Lung (tissue), 12 donors: ENCODE data around the gene EIF2B1. TPM values are rescaled to one million over a fixed set of nuclear protein-coding genes. Genes with fewer than 3 reads are reported as not detected.

Experiments
- ATAC-seq: fragments of 200-7000 bp; cut with Tn5 transposase; one replicate; pipeline ENCODE4 v1.9.1; 2020; ENCODE audit warnings: moderate number of reproducible peaks; ENCODE audit not compliant: insufficient read depth, low FRiP score
- DNase-seq, 3 donors: peaks; one replicate each; pipeline ENCODE4 v3.0.0-alpha.2; 2013 to 2017
- H3K27ac ChIP-seq, 2 donors: one replicate each; pipeline ENCODE4 v1.5.1; 2013; ENCODE audit warnings: mild to moderate bottlenecking in 2 of 2, moderate library complexity in 2 of 2, control low read depth in 1 of 2, inconsistent platforms in 1 of 2, low read depth in 1 of 2, low read length in 1 of 2
- H3K27me3 ChIP-seq, 3 donors: one replicate each; pipeline ENCODE4 v1.5.1; 2013; ENCODE audit warnings: low read length in 2 of 3; ENCODE audit not compliant: control insufficient read depth in 3 of 3, insufficient read depth in 3 of 3
- H3K36me3 ChIP-seq, 4 donors: one replicate each; pipeline ENCODE4 v1.5.1; 2013; ENCODE audit warnings: low read length in 4 of 4, mild to moderate bottlenecking in 1 of 4, moderate library complexity in 1 of 4; ENCODE audit not compliant: control insufficient read depth in 4 of 4, insufficient read depth in 4 of 4
- H3K4me1 ChIP-seq, 5 donors: one replicate each; pipeline ENCODE4 v1.5.1; 2013; ENCODE audit warnings: low read length in 5 of 5, mild to moderate bottlenecking in 2 of 5, moderate library complexity in 1 of 5; ENCODE audit not compliant: control insufficient read depth in 5 of 5, insufficient read depth in 5 of 5
- H3K4me3 ChIP-seq: one replicate; pipeline ENCODE4 v1.5.1; 2013; ENCODE audit warnings: mild to moderate bottlenecking, control low read depth, moderate library complexity
- H3K9ac ChIP-seq, 2 donors: one replicate each; pipeline ENCODE4 v1.5.1; 2013; ENCODE audit warnings: low read length in 2 of 2, control low read depth in 1 of 2; ENCODE audit not compliant: insufficient read depth in 1 of 2
- H3K9me3 ChIP-seq, 4 donors: one replicate each; pipeline ENCODE4 v1.5.1; 2013; ENCODE audit warnings: low read length in 3 of 4, mild to moderate bottlenecking in 1 of 4, moderate library complexity in 1 of 4; ENCODE audit not compliant: control insufficient read depth in 4 of 4, insufficient read depth in 3 of 4
- CTCF ChIP-seq: IDR thresholded peaks from 2 replicates; pipeline ENCODE4 v1.5.1; 2012; ENCODE audit warnings: mild to moderate bottlenecking; ENCODE audit errors: control extremely low read depth, extremely low read depth
- WGBS, 2 donors: extraction: QIAGEN DNeasy Blood & Tissue Kit; methylation state at CpG; one replicate each; pipeline ENCODE4 v1.1.7; 2013; 5-methylcytosine and 5-hydroxymethylcytosine counted together
- polyA plus RNA-seq, 2 donors: library from polyadenylated mRNA; stranded (reverse); fragments of 200-250 nt; gene quantifications; one replicate each; pipeline ENCODE4 v1.2.1, GENCODE V29; 2013
- total RNA-seq, 2 donors: library from RNA; depleted of rRNA in 1 of 2; stranded (reverse); fragments of >200 nt in 1 of 2; gene quantifications; one replicate each; pipeline ENCODE4 v1.2.1, GENCODE V29; 2014 to 2021
- donor health status: control.
- donor health status: control.
- donor health status: Bipolar disorder and iron deficiency.
- donor health status: healthy.
- donor health status: DM: yes; HTN: yes; CAD: no.

Gene EIF2B1
- total and polyA plus RNA-seq, 4 donors = 25.6 to 48.1 (median 33.1) TPM

- H3K9me3 ChIP-seq = no peaks in the 10 kb centered on the region
- peaks cover 0 to 19% (median 6%) of the 10 kb centered on the region in 4 donors for H3K36me3 ChIP-seq
- WGBS, 2 donors = 1 to 2% methylated on average over 53 of the region's 53 CpGs
- peak; percentile 92 to 95 (median 94) for DNase-seq
- H3K4me1 ChIP-seq = peaks cover 0 to 9% (median 4%) of the 10 kb centered on the region in 5 donors
- no peaks in the 10 kb centered on the region for H3K27me3 ChIP-seq
- peak within 1 kb of the TSS; percentile 78 for H3K4me3 ChIP-seq
- peak; percentile 99 for ATAC-seq
- no peak for TF ChIP-seq CTCF
- peak within 1 kb of the TSS; percentile 38 to 49 for H3K9ac ChIP-seq
- peak within 1 kb of the TSS; percentile 12 to 34 for H3K27ac ChIP-seq
These were observed 37.6 kb upstream of the EIF2B1 start, which contains the start of gene TCTN2 for GRCh38 chr12:123670882-123671728. TCTN2 (plus strand) TSS chr12:123671113; CDS start chr12:123671241, 128 bp downstream.

GRCh38 chr12:123667771-123668170 lies 34.3 kb upstream of the EIF2B1 start:
- Histone ChIP-seq H3K4me1 (peaks cover 0 to 9% (median 4%) of the 10 kb centered on the region in 5 donors), H3K9me3 (no peaks in the 10 kb centered on the region), H3K27me3 (no peaks in the 10 kb centered on the region), H3K4me3 (no peak overlapping the region), H3K9ac (no peak overlapping the region), H3K27ac (no peak overlapping the region), H3K36me3 (peaks cover 0 to 5% (median 1%) of the 10 kb centered on the region in 4 donors)
- ATAC-seq = no peak
- no peak for TF ChIP-seq CTCF
- 71 to 92% methylated on average over 8 of the region's 8 CpGs for WGBS, 2 donors
- DNase-seq = no peak

- no peak for DNase-seq
- 79 to 85% methylated on average over 5 of the region's 5 CpGs for WGBS, 2 donors
- H3K4me1 ChIP-seq = no peaks in the 10 kb centered on the region
- peaks cover 0 to 15% (median 9%) of the 10 kb centered on the region in 4 donors for H3K36me3 ChIP-seq
- ATAC-seq = no peak
- TF ChIP-seq CTCF = no peak
- H3K4me3 ChIP-seq = no peak overlapping the region
- H3K9me3 ChIP-seq = no peaks in the 10 kb centered on the region
- H3K27me3 ChIP-seq = no peaks in the 10 kb centered on the region
- no peak overlapping the region for H3K27ac ChIP-seq
- no peak overlapping the region for H3K9ac ChIP-seq
These were observed 26.7 kb upstream of the EIF2B1 start for GRCh38 chr12:123659996-123660727.
